BJ (cell line): ENCODE data around the gene XKR7. TPM values are rescaled to one million over a fixed set of nuclear protein-coding genes. Genes with fewer than 3 reads are reported as not detected.

Experiments
- CTCF ChIA-PET: fragments of 350-600 bp; formaldehyde crosslinking; extraction: SDS; loops from one replicate; lab custom pipeline; 2021; ENCODE audit warnings: antibody characterized with exemption, inconsistent platforms; lab: Yijun Ruan, JAX
- POLR2A ChIA-PET: fragments of 300-600 bp; sonication (Branson Sonifier 250); formaldehyde crosslinking; extraction: SDS; loops from one replicate; lab custom pipeline; 2021; ENCODE audit warnings: antibody characterized with exemption; lab: Charles Lee
- DNase-seq: peaks from one replicate; pipeline ENCODE4 v3.0.0-alpha.2; 2011; ENCODE audit warnings: low read depth
- H3K27me3 ChIP-seq: 2 replicates; pipeline ENCODE4 v1.6.0; 2011; ENCODE audit warnings: low read length; ENCODE audit not compliant: control insufficient read depth, insufficient read depth
- H3K36me3 ChIP-seq: 2 replicates; pipeline ENCODE4 v1.5.1; 2011; ENCODE audit warnings: low read length; ENCODE audit not compliant: control insufficient read depth, insufficient read depth
- H3K4me3 ChIP-seq: 2 replicates; pipeline ENCODE4 v1.5.1; 2011; ENCODE audit warnings: low read depth, mild to moderate bottlenecking, control low read depth, low read length
- CTCF ChIP-seq: IDR thresholded peaks from 2 replicates; pipeline ENCODE4 v1.5.1; 2011; ENCODE audit warnings: low read depth, mild to moderate bottlenecking, control low read depth, inconsistent platforms, low read length, moderate library complexity; ENCODE audit not compliant: insufficient read depth
- polyA plus RNA-seq: library from polyadenylated mRNA; depleted of rRNA; stranded (reverse); fragments of >200 nt; gene quantifications from 2 replicates; pipeline ENCODE4 v1.2.3, GENCODE V29; 2011

Gene XKR7
- polyA plus RNA-seq, 1 experiment, result 0.01 TPM

- Histone ChIP-seq H3K27me3 (peaks cover 31% of the 10 kb centered on the region), H3K36me3 (no peaks in the 10 kb centered on the region), H3K4me3 (no peak overlapping the region)
- ChIA-PET POLR2A (no interaction called here), CTCF (interaction anchor here (0.5 to 9.9 kb wide), 16 partner anchors 14 to 211 kb away, joined by 3 to 167 read pairs (median 3); no protein-coding TSS in a partner anchor)
- peak; percentile 40 for TF ChIP-seq CTCF
- no peak for DNase-seq
Measured at GRCh38 chr20:32034581-32035425, 66.9 kb downstream of the XKR7 start.

GRCh38 chr20:32035426-32035779 lies 67.5 kb downstream of the XKR7 start:
- CTCF ChIA-PET, result interaction anchor here (0.5 to 9.9 kb wide), 13 partner anchors 14 to 212 kb away, joined by 3 to 167 read pairs (median 5); no protein-coding TSS in a partner anchor
- POLR2A ChIA-PET, result no interaction called here
- no peak for TF ChIP-seq CTCF
- Histone ChIP-seq H3K36me3 (no peaks in the 10 kb centered on the region), H3K27me3 (peaks cover 33% of the 10 kb centered on the region), H3K4me3 (no peak overlapping the region)
- DNase-seq, result no peak

- POLR2A ChIA-PET, result no interaction called here
- Histone ChIP-seq H3K4me3 (no peak overlapping the region), H3K36me3 (no peaks in the 10 kb centered on the region), H3K27me3 (peaks cover 33% of the 10 kb centered on the region)
- TF ChIP-seq CTCF, result no peak
- no peak for DNase-seq
- CTCF ChIA-PET, result interaction anchor here (1.2 to 9.9 kb wide), 7 partner anchors 23 to 213 kb away, joined by 3 to 167 read pairs (median 9); no protein-coding TSS in a partner anchor
Measured at GRCh38 chr20:32036252-32036651, 68.3 kb downstream of the XKR7 start.

- POLR2A ChIA-PET, result no interaction called here
- no peaks in the 10 kb centered on the region for H3K36me3 ChIP-seq
- no peak for DNase-seq
- CTCF ChIA-PET, result interaction anchor here (2.2 to 9.9 kb wide), 3 partner anchors 52 to 213 kb away, joined by 9 to 167 read pairs (median 12); no protein-coding TSS in a partner anchor
- H3K4me3 ChIP-seq, result no peak overlapping the region
- TF ChIP-seq CTCF, result no peak
- H3K27me3 ChIP-seq, result peaks cover 37% of the 10 kb centered on the region
Measured at GRCh38 chr20:32036716-32037485, 69.0 kb downstream of the XKR7 start.

GRCh38 chr20:32037929-32038328 lies 70.0 kb downstream of the XKR7 start:
- no peak for TF ChIP-seq CTCF
- CTCF ChIA-PET, result interaction anchor here (9.9 kb wide), 1 partner anchor 51 kb away, joined by 167 read pairs; no protein-coding TSS in a partner anchor
- Histone ChIP-seq H3K4me3 (no peak overlapping the region), H3K36me3 (no peaks in the 10 kb centered on the region), H3K27me3 (peaks cover 33% of the 10 kb centered on the region)
- no peak for DNase-seq
- POLR2A ChIA-PET, result no interaction called here
